Prostate gland (tissue), 2 donors: ENCODE measurements around the gene CYP46A1.

Experiments used
- POLR2A ChIP-seq: fragments of 450-650 bp; IDR thresholded peaks from one replicate; pipeline ENCODE4 v1.6.1; 2016; ENCODE audit warnings: antibody characterized with exemption, mild to moderate bottlenecking
- TF ChIP-seq, protein P1 (sequence below), 4 experiments: fragments of 200-600 bp in 2 of 4; fragments of 450-650 bp in 2 of 4; sonication (generic) in 2 of 4; IDR thresholded peaks; 1 replicate in 3 of 4; 2 replicates in 1 of 4; pipeline ENCODE4 v1.5.1; 2016 to 2019; ENCODE audit warnings: antibody characterized with exemption in 4 of 4, mild to moderate bottlenecking in 2 of 4, moderate library complexity in 2 of 4

DNA sequence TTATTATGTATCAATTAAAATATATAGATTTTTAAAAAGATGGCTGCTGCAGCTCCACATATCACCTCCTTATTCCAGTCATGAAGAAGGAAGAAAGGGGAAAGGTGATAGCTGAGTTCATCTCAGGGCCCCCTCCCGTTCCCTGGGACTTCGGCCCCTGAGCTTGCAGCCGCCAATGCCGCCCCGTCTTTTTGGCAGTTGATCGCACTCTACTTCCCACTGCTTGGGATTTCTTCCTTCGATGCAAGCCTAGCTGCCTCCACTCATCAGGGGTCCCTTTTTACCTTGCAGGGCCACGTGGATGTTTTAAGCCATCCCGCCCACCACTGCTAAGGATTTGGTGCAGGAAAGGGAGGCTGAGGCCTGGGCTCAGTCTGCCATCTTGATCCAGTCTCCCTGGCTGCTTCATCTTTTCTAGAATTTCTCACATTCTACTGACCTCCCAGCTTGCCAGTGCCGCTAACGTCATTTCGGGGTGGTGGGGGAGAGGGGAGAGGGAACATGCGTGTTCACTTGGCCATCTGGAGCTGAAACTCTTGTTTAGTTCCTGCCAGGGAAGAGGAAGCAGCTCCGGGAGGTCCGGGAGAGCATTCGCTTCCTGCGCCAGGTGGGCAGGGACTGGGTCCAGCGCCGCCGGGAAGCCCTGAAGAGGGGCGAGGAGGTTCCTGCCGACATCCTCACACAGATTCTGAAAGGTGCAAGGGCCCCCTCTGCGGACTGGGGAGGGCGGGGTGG is 31.3 kb downstream of the CYP46A1 start:
- TF ChIP-seq, protein P1, sequence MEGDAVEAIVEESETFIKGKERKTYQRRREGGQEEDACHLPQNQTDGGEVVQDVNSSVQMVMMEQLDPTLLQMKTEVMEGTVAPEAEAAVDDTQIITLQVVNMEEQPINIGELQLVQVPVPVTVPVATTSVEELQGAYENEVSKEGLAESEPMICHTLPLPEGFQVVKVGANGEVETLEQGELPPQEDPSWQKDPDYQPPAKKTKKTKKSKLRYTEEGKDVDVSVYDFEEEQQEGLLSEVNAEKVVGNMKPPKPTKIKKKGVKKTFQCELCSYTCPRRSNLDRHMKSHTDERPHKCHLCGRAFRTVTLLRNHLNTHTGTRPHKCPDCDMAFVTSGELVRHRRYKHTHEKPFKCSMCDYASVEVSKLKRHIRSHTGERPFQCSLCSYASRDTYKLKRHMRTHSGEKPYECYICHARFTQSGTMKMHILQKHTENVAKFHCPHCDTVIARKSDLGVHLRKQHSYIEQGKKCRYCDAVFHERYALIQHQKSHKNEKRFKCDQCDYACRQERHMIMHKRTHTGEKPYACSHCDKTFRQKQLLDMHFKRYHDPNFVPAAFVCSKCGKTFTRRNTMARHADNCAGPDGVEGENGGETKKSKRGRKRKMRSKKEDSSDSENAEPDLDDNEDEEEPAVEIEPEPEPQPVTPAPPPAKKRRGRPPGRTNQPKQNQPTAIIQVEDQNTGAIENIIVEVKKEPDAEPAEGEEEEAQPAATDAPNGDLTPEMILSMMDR (IDR thresholded peaks at IDR 0.05), result no peak
- TF ChIP-seq POLR2A, result no peak
